ENCODE measurements around the gene AMFR.

GRCh38 chr16:56424404-56424764, 961 bp downstream of the AMFR start:
- TF ChIP-seq CTCF (IDR thresholded peaks at IDR 0.05; ENCODE audit: low read length), result no peak
- no peak for TF ChIP-seq EZH2 (IDR thresholded peaks at IDR 0.05; ENCODE audit: borderline replicate concordance, low read length)
